HEK293T (cell line): ENCODE measurements around the gene RHOA.
"Not testable (repeated sequence)": the region's sequence is repeated elsewhere in the genome, so short reads cannot be mapped to it uniquely, and the experiment has no call there.

ENCODE experiments used
- CTCF ChIA-PET: fragments of 350-600 bp; formaldehyde crosslinking; extraction: SDS; loops from one replicate; lab custom pipeline; 2021; ENCODE audit warnings: antibody characterized with exemption, inconsistent platforms; lab: Yijun Ruan, JAX
- POLR2A ChIA-PET: fragments of 350-600 bp; formaldehyde crosslinking; extraction: SDS; loops from one replicate; lab custom pipeline; 2020; ENCODE audit warnings: antibody characterized with exemption, inconsistent platforms; lab: Yijun Ruan, JAX
- DNase-seq: peaks from one replicate; pipeline ENCODE4 v3.0.0; 2012; ENCODE audit warnings: mixed read lengths; ENCODE audit errors: extremely low spot score
- ARNT ChIP-seq: fragments of 450-650 bp; IDR thresholded peaks from 2 replicates; pipeline ENCODE4 v1.6.1; 2017; ENCODE audit warnings: mild to moderate bottlenecking
- BHLHE40 ChIP-seq: fragments of 450-650 bp; IDR thresholded peaks from 2 replicates; pipeline ENCODE4 v1.6.1; 2016; ENCODE audit warnings: mild to moderate bottlenecking, moderate library complexity, borderline replicate concordance
- CTBP1 ChIP-seq: fragments of 450-650 bp; IDR thresholded peaks from 2 replicates; pipeline ENCODE4 v1.6.1; 2016; ENCODE audit warnings: borderline replicate concordance
- ELF4 ChIP-seq: fragments of 450-650 bp; IDR thresholded peaks from 2 replicates; pipeline ENCODE4 v1.6.1; 2017; ENCODE audit warnings: antibody characterized with exemption
- FOXA1 ChIP-seq: fragments of 450-650 bp; IDR thresholded peaks from 2 replicates; pipeline ENCODE4 v1.6.1; 2016; ENCODE audit warnings: mild to moderate bottlenecking
- FOXK2 ChIP-seq: fragments of 450-650 bp; IDR thresholded peaks from 2 replicates; pipeline ENCODE4 v1.6.1; 2016; ENCODE audit warnings: mild to moderate bottlenecking
- FOXM1 ChIP-seq: fragments of 450-650 bp; IDR thresholded peaks from 2 replicates; pipeline ENCODE4 v1.6.1; 2017; ENCODE audit warnings: mild to moderate bottlenecking, borderline replicate concordance
- HDGF ChIP-seq: fragments of 450-650 bp; IDR thresholded peaks from 2 replicates; pipeline ENCODE4 v1.6.1; 2017; ENCODE audit warnings: antibody characterized with exemption, borderline replicate concordance
- LEF1 ChIP-seq: fragments of 450-650 bp; IDR thresholded peaks from 2 replicates; pipeline ENCODE4 v1.6.1; 2017; ENCODE audit warnings: mild to moderate bottlenecking, borderline replicate concordance
- NFRKB ChIP-seq: fragments of 450-650 bp; IDR thresholded peaks from 2 replicates; pipeline ENCODE4 v1.6.1; 2016; ENCODE audit warnings: mild to moderate bottlenecking, moderate library complexity
- PKNOX1 ChIP-seq: fragments of 450-650 bp; IDR thresholded peaks from 2 replicates; pipeline ENCODE4 v1.6.1; 2016
- SP1 ChIP-seq: fragments of 450-650 bp; IDR thresholded peaks from 2 replicates; pipeline ENCODE4 v1.6.1; 2017
- SUZ12 ChIP-seq: fragments of 450-650 bp; IDR thresholded peaks from 2 replicates; pipeline ENCODE4 v1.6.1; 2016; ENCODE audit warnings: mild to moderate bottlenecking
- TARDBP ChIP-seq: fragments of 450-650 bp; IDR thresholded peaks from 2 replicates; pipeline ENCODE4 v1.6.1; 2016
- ZNF384 ChIP-seq: fragments of 450-650 bp; IDR thresholded peaks from 2 replicates; pipeline ENCODE4 v1.6.1; 2016

The RHOA gene

GRCh38 chr3:49333916-49334633, 77.7 kb downstream of the RHOA start:
- POLR2A ChIA-PET, result interaction anchor here (0.8 to 1.1 kb wide), 3 partner anchors 8 to 120 kb away, joined by 3 read pairs; no protein-coding TSS in a partner anchor
- no peak for DNase-seq
- CTCF ChIA-PET, result interaction anchor here (0.7 kb wide), 1 partner anchor 598 kb away, joined by 3 read pairs; no protein-coding TSS in a partner anchor
- no peak for TF ChIP-seq HDGF
- TF ChIP-seq FOXK2, result no peak
- no peak for TF ChIP-seq LEF1
- no peak for TF ChIP-seq SUZ12
- no peak for TF ChIP-seq ARNT
- TF ChIP-seq FOXA1, result no peak
- no peak for TF ChIP-seq ZNF384
- TF ChIP-seq SP1, result no peak
- TF ChIP-seq ELF4, result no peak
- no peak for TF ChIP-seq CTBP1
- no peak for TF ChIP-seq FOXM1

GRCh38 chr3:49333091-49333490, 78.7 kb downstream of the RHOA start:
- CTCF ChIA-PET, result interaction anchor here (0.6 kb wide), 1 partner anchor 112 kb away, joined by 5 read pairs; no protein-coding TSS in a partner anchor
- TF ChIP-seq FOXK2 (no peak), BHLHE40 (no peak), NFRKB (no peak), LEF1 (no peak), ELF4 (no peak), CTBP1 (no peak), FOXA1 (no peak)
- POLR2A ChIA-PET, result no interaction called here
- no peak for DNase-seq

GRCh38 chr3:49329186-49329585, 82.6 kb downstream of the RHOA start:
- DNase-seq, result no peak
- ChIA-PET CTCF (no interaction called here), POLR2A (no interaction called here)
- TF ChIP-seq FOXM1 (no peak), HDGF (no peak), ELF4 (no peak), ZNF384 (no peak), FOXA1 (no peak), FOXK2 (no peak), TARDBP (no peak), BHLHE40 (no peak), PKNOX1 (no peak), SP1 (no peak), LEF1 (no peak)

GRCh38 chr3:49328350-49328749, 83.4 kb downstream of the RHOA start:
- POLR2A ChIA-PET, DNase-seq, CTCF ChIA-PET: not testable (repeated sequence)

GRCh38 chr3:49327485-49327884, 84.3 kb downstream of the RHOA start:
- TF ChIP-seq ZNF384, result no peak
- TF ChIP-seq ELF4, result no peak
- no peak for TF ChIP-seq LEF1
- TF ChIP-seq SP1, result no peak
- no peak for TF ChIP-seq PKNOX1
- TF ChIP-seq ARNT, result no peak
- TF ChIP-seq BHLHE40, result no peak
- TF ChIP-seq HDGF, result no peak
- ChIA-PET POLR2A (no interaction called here), CTCF (interaction anchor here (0.7 kb wide), 1 partner anchor 73 kb away, joined by 3 read pairs; no protein-coding TSS in a partner anchor)
- no peak for DNase-seq

GRCh38 chr3:49324768-49325167, 87.0 kb downstream of the RHOA start:
- CTCF ChIA-PET, result interaction anchor here (0.8 kb wide), 1 partner anchor 15 kb away, joined by 3 read pairs; the partner anchor contains the start of gene USP4
- DNase-seq, result no peak
- POLR2A ChIA-PET, result interaction anchor here (1.5 kb wide), 1 partner anchor 15 kb away, joined by 5 read pairs; the partner anchor contains the start of gene USP4
- no peak for TF ChIP-seq SP1
- no peak for TF ChIP-seq PKNOX1
- TF ChIP-seq TARDBP, result no peak
